MG63 (cell line): ENCODE data around the gene CCDC33. TPM values are rescaled to one million over a fixed set of nuclear protein-coding genes. Genes with fewer than 3 reads are reported as not detected.
A peak's percentile ranks its signal among the peaks of the same experiment; 100 is the strongest.

Source experiments
- DNase-seq: peaks from one replicate; pipeline ENCODE4 v3.0.0-alpha.2; 2020
- H3K27me3 ChIP-seq: fragments of 250-450 bp; sonication (Bioruptor Pico); 2 replicates; pipeline ENCODE4 v1.5.1; 2020; ENCODE audit warnings: mild to moderate bottlenecking, moderate library complexity
- H3K36me3 ChIP-seq: fragments of 250-450 bp; sonication (Bioruptor Pico); 2 replicates; pipeline ENCODE4 v1.5.1; 2020; ENCODE audit warnings: mild to moderate bottlenecking, moderate library complexity
- H3K4me3 ChIP-seq: fragments of 250-450 bp; sonication (Bioruptor Pico); 2 replicates; pipeline ENCODE4 v1.5.1; 2020; ENCODE audit warnings: mild to moderate bottlenecking, moderate library complexity
- H3K9me3 ChIP-seq: fragments of 250-450 bp; sonication (Bioruptor Pico); 2 replicates; pipeline ENCODE4 v1.5.1; 2020; ENCODE audit warnings: mild to moderate bottlenecking, moderate library complexity
- total RNA-seq: library from RNA; depleted of rRNA; stranded (reverse); fragments of >200 nt; shearing (Covaris generic); gene quantifications from 2 replicates; pipeline ENCODE4 v1.2.3, GENCODE V29; 2014; ENCODE audit warnings: low replicate concordance

The CCDC33 gene
- total RNA-seq, 1 experiment from 2014 or later = not detected

GRCh38 chr15:74281147-74282133, 45.3 kb downstream of the CCDC33 start:
- no peaks in the 10 kb centered on the region for H3K36me3 ChIP-seq
- H3K4me3 ChIP-seq = no peak overlapping the region
- peaks cover 7% of the 10 kb centered on the region for H3K27me3 ChIP-seq

GRCh38 chr15:74283368-74283767, 47.2 kb downstream of the CCDC33 start:
- no peak for DNase-seq
- H3K27me3 ChIP-seq = peaks cover 13% of the 10 kb centered on the region
- no peaks in the 10 kb centered on the region for H3K9me3 ChIP-seq
- H3K4me3 ChIP-seq = no peak overlapping the region
- no peaks in the 10 kb centered on the region for H3K36me3 ChIP-seq

More at GRCh38 chr15:74281147-74282133, 45.3 kb downstream of the CCDC33 start:
- no peaks in the 10 kb centered on the region for H3K9me3 ChIP-seq
- DNase-seq = no peak

GRCh38 chr15:74289671-74290070, 53.5 kb downstream of the CCDC33 start:
- DNase-seq = no peak
- H3K9me3 ChIP-seq = no peaks in the 10 kb centered on the region
- H3K4me3 ChIP-seq = no peak overlapping the region
- H3K36me3 ChIP-seq = no peaks in the 10 kb centered on the region
- H3K27me3 ChIP-seq = peaks cover 17% of the 10 kb centered on the region

- Histone ChIP-seq H3K4me3 (no peak overlapping the region), H3K27me3 (peaks cover 17% of the 10 kb centered on the region), H3K9me3 (no peaks in the 10 kb centered on the region), H3K36me3 (no peaks in the 10 kb centered on the region)
- no peak for DNase-seq
Measured at GRCh38 chr15:74290645-74291044, 54.5 kb downstream of the CCDC33 start.

- H3K36me3 ChIP-seq = no peaks in the 10 kb centered on the region
- no peaks in the 10 kb centered on the region for H3K9me3 ChIP-seq
- DNase-seq = peak; percentile 72
- no peak overlapping the region for H3K4me3 ChIP-seq
- peaks cover 17% of the 10 kb centered on the region for H3K27me3 ChIP-seq
Measured at GRCh38 chr15:74291101-74292071, 55.3 kb downstream of the CCDC33 start.

GRCh38 chr15:74293021-74293810, 57.1 kb downstream of the CCDC33 start:
- Histone ChIP-seq H3K36me3 (no peaks in the 10 kb centered on the region), H3K4me3 (no peak overlapping the region), H3K9me3 (no peaks in the 10 kb centered on the region), H3K27me3 (peaks cover 11% of the 10 kb centered on the region)
- no peak for DNase-seq

GRCh38 chr15:74294010-74294409, 57.9 kb downstream of the CCDC33 start:
- H3K9me3 ChIP-seq = no peaks in the 10 kb centered on the region
- H3K4me3 ChIP-seq = no peak overlapping the region
- DNase-seq = no peak
- peaks cover 11% of the 10 kb centered on the region for H3K27me3 ChIP-seq
- no peaks in the 10 kb centered on the region for H3K36me3 ChIP-seq

- Histone ChIP-seq H3K36me3 (no peaks in the 10 kb centered on the region), H3K27me3 (peaks cover 11% of the 10 kb centered on the region)
- DNase-seq = no peak
Measured at GRCh38 chr15:74295800-74296199, 59.7 kb downstream of the CCDC33 start.

GRCh38 chr15:74297887-74298286, 61.8 kb downstream of the CCDC33 start:
- no peak for DNase-seq
- no peaks in the 10 kb centered on the region for H3K9me3 ChIP-seq
- no peaks in the 10 kb centered on the region for H3K36me3 ChIP-seq
- no peak overlapping the region for H3K4me3 ChIP-seq
- H3K27me3 ChIP-seq = peaks cover 10% of the 10 kb centered on the region

More at GRCh38 chr15:74295800-74296199, 59.7 kb downstream of the CCDC33 start:
- H3K9me3 ChIP-seq = no peaks in the 10 kb centered on the region
- H3K4me3 ChIP-seq = no peak overlapping the region

GRCh38 chr15:74300057-74300795, 64.1 kb downstream of the CCDC33 start:
- DNase-seq = no peak
- no peaks in the 10 kb centered on the region for H3K27me3 ChIP-seq
- H3K36me3 ChIP-seq = no peaks in the 10 kb centered on the region
- no peak overlapping the region for H3K4me3 ChIP-seq
- no peaks in the 10 kb centered on the region for H3K9me3 ChIP-seq

- DNase-seq = no peak
- Histone ChIP-seq H3K36me3 (no peaks in the 10 kb centered on the region), H3K27me3 (no peaks in the 10 kb centered on the region)
Measured at GRCh38 chr15:74301583-74302361, 65.6 kb downstream of the CCDC33 start.

GRCh38 chr15:74302821-74303359, 66.8 kb downstream of the CCDC33 start:
- Histone ChIP-seq H3K9me3 (no peaks in the 10 kb centered on the region), H3K27me3 (no peaks in the 10 kb centered on the region), H3K4me3 (no peak overlapping the region), H3K36me3 (no peaks in the 10 kb centered on the region)
- peak; percentile 41 for DNase-seq

More at GRCh38 chr15:74301583-74302361, 65.6 kb downstream of the CCDC33 start:
- Histone ChIP-seq H3K4me3 (no peak overlapping the region), H3K9me3 (no peaks in the 10 kb centered on the region)

- no peak for DNase-seq
- no peaks in the 10 kb centered on the region for H3K9me3 ChIP-seq
- H3K4me3 ChIP-seq = no peak overlapping the region
- no peaks in the 10 kb centered on the region for H3K27me3 ChIP-seq
- no peaks in the 10 kb centered on the region for H3K36me3 ChIP-seq
Measured at GRCh38 chr15:74303741-74304309, 67.7 kb downstream of the CCDC33 start.

- Histone ChIP-seq H3K9me3 (no peaks in the 10 kb centered on the region), H3K4me3 (no peak overlapping the region), H3K27me3 (no peaks in the 10 kb centered on the region), H3K36me3 (no peaks in the 10 kb centered on the region)
- no peak for DNase-seq
Measured at GRCh38 chr15:74304431-74304830, 68.3 kb downstream of the CCDC33 start.
